Activated CD4-positive, alpha-beta memory T cell treated with anti-CD3 and anti-CD28 coated beads, Interleukin-2, amount 10 ng/mL, durations not matched to agents 7 days and 5 days (primary cell): Measurements from ENCODE around the gene TWIST2. TPM values are rescaled to one million over a fixed set of nuclear protein-coding genes. Genes with fewer than 3 reads are reported as not detected.

Source experiments
- CTCF ChIA-PET: fragments of 350-600 bp; sonication (Branson Sonifier 250); formaldehyde crosslinking; loops from one replicate; lab custom pipeline; 2021; ENCODE audit warnings: antibody characterized with exemption, inconsistent platforms; lab: Charles Lee
- POLR2A ChIA-PET: fragments of 350-600 bp; sonication (Branson Sonifier 250); formaldehyde crosslinking; loops from one replicate; lab custom pipeline; 2021; ENCODE audit warnings: antibody characterized with exemption; lab: Charles Lee
- DNase-seq: peaks from one replicate; pipeline ENCODE4 v3.0.0-alpha.2; 2020
- H3K27ac Mint-ChIP-seq: one replicate; pipeline ENCODE4 v1.8.0; 2021; ENCODE audit warnings: mild to moderate bottlenecking, mixed read lengths
- H3K27me3 Mint-ChIP-seq: one replicate; pipeline ENCODE4 v1.8.0; 2021; ENCODE audit warnings: mixed read lengths
- H3K36me3 Mint-ChIP-seq: one replicate; pipeline ENCODE4 v1.8.0; 2021; ENCODE audit warnings: low read depth, mixed read lengths
- H3K4me1 Mint-ChIP-seq: one replicate; pipeline ENCODE4 v1.8.0; 2021; ENCODE audit warnings: mixed read lengths
- H3K4me3 Mint-ChIP-seq: one replicate; pipeline ENCODE4 v1.8.0; 2021; ENCODE audit warnings: mild to moderate bottlenecking, mixed read lengths
- H3K9me3 Mint-ChIP-seq: one replicate; pipeline ENCODE4 v1.8.0; 2021; ENCODE audit warnings: mixed read lengths
- total RNA-seq, 2 experiments: library from RNA; stranded (reverse); gene quantifications; one replicate each; pipeline ENCODE4 v1.2.3, GENCODE V29; 2021

TWIST2 gene
- total RNA-seq, 2 experiments from 2014 or later: not detected

GRCh38 chr2:238845583-238846377, 2.1 kb upstream of the TWIST2 start:
- Mint-ChIP-seq H3K4me1 (no peaks in the 10 kb centered on the region), H3K4me3 (no peak overlapping the region), H3K27ac (no peak overlapping the region), H3K27me3 (peaks cover 53% of the 10 kb centered on the region), H3K9me3 (no peaks in the 10 kb centered on the region), H3K36me3 (no peaks in the 10 kb centered on the region)
- ChIA-PET CTCF (no interaction called here), POLR2A (no interaction called here)
- DNase-seq: no peak

DNA sequence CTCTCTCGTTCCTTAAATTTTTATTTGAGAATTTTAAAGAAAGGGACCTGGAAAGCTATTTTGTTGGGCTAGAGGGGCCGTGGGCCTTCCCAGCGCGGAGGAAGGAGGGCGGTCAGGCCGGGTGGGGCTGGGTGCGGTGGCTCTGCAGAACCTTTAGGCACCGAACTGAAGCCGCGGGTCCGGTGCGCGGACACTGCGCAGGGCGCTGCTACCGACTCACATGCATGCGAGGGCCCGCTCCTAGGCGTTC, 1.6 kb upstream of the TWIST2 start:
- Mint-ChIP-seq H3K27me3 (peaks cover 58% of the 10 kb centered on the region), H3K9me3 (no peaks in the 10 kb centered on the region), H3K36me3 (no peaks in the 10 kb centered on the region), H3K4me1 (no peaks in the 10 kb centered on the region), H3K4me3 (no peak overlapping the region), H3K27ac (no peak overlapping the region)
- POLR2A ChIA-PET: no interaction called here
- CTCF ChIA-PET: no interaction called here
- no peak for DNase-seq

- DNase-seq: no peak
- Mint-ChIP-seq H3K9me3 (no peaks in the 10 kb centered on the region), H3K27ac (no peak overlapping the region), H3K27me3 (peaks cover 62% of the 10 kb centered on the region), H3K4me3 (no peak overlapping the region), H3K36me3 (no peaks in the 10 kb centered on the region), H3K4me1 (no peaks in the 10 kb centered on the region)
- ChIA-PET CTCF (no interaction called here), POLR2A (no interaction called here)
These were observed 1.1 kb upstream of the TWIST2 start for GRCh38 chr2:238846628-238847418.

GRCh38 chr2:238847419-238847801, 475 bp upstream of the TWIST2 start:
- ChIA-PET POLR2A (no interaction called here), CTCF (no interaction called here)
- no peaks in the 10 kb centered on the region for H3K9me3 Mint-ChIP-seq
- H3K4me3 Mint-ChIP-seq: no peak overlapping the region
- no peak overlapping the region for H3K27ac Mint-ChIP-seq
- H3K4me1 Mint-ChIP-seq: no peaks in the 10 kb centered on the region
- H3K27me3 Mint-ChIP-seq: peaks cover 67% of the 10 kb centered on the region
- no peaks in the 10 kb centered on the region for H3K36me3 Mint-ChIP-seq
- no peak for DNase-seq

DNA sequence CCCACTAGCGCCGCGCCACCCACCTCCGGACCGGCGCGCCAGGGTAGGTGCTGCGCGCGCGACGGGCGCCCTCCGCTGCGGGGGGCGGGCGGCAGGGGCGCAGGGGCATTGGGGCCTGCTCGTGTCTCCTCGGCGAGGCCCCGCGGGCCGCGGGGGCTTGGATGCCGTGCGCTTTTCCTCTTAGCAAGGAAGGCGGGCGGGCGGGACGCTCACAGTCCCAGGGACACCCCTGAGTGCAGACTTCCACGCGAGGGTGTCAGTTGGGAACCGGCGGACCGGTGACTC, 748 bp downstream of the TWIST2 start:
- H3K9me3 Mint-ChIP-seq: no peaks in the 10 kb centered on the region
- H3K27me3 Mint-ChIP-seq: peaks cover 65% of the 10 kb centered on the region
- H3K4me1 Mint-ChIP-seq: no peaks in the 10 kb centered on the region
- DNase-seq: no peak
- H3K4me3 Mint-ChIP-seq: no peak overlapping the region
- no peak overlapping the region for H3K27ac Mint-ChIP-seq
- H3K36me3 Mint-ChIP-seq: no peaks in the 10 kb centered on the region
- POLR2A ChIA-PET: no interaction called here
- CTCF ChIA-PET: no interaction called here

- H3K27ac Mint-ChIP-seq: no peak overlapping the region
- H3K36me3 Mint-ChIP-seq: no peaks in the 10 kb centered on the region
- no peak for DNase-seq
- ChIA-PET CTCF (no interaction called here), POLR2A (no interaction called here)
- H3K9me3 Mint-ChIP-seq: no peaks in the 10 kb centered on the region
- H3K27me3 Mint-ChIP-seq: peaks cover 61% of the 10 kb centered on the region
- H3K4me3 Mint-ChIP-seq: no peak overlapping the region
- H3K4me1 Mint-ChIP-seq: no peaks in the 10 kb centered on the region
These were observed 1.3 kb downstream of the TWIST2 start for GRCh38 chr2:238848976-238849853.

- Mint-ChIP-seq H3K27ac (no peak overlapping the region), H3K27me3 (peaks cover 60% of the 10 kb centered on the region), H3K4me1 (no peaks in the 10 kb centered on the region), H3K9me3 (no peaks in the 10 kb centered on the region), H3K36me3 (no peaks in the 10 kb centered on the region), H3K4me3 (no peak overlapping the region)
- ChIA-PET POLR2A (no interaction called here), CTCF (no interaction called here)
- DNase-seq: no peak
These were observed 2.2 kb downstream of the TWIST2 start for GRCh38 chr2:238850091-238850490.

DNA sequence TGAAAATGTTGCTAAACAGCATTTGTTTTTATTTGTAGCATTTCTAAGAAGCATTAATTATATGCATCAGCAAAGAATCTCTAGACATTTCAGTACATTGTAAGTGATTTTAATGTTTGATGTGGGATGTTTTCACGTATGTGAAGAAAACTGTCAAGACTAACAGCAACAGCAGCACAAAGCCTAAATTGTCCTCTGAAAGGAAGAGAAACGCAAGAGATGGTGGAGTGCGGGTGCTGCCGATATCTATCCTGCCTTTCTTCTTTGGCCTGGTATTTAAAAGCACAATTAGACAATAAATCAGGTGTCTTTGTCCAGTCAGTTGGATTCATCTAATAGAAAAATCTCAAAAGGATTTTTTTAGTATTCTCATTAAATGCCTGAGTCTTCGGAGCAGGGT, 3.1 kb downstream of the TWIST2 start:
- peaks cover 57% of the 10 kb centered on the region for H3K27me3 Mint-ChIP-seq
- no peak for DNase-seq

DNA sequence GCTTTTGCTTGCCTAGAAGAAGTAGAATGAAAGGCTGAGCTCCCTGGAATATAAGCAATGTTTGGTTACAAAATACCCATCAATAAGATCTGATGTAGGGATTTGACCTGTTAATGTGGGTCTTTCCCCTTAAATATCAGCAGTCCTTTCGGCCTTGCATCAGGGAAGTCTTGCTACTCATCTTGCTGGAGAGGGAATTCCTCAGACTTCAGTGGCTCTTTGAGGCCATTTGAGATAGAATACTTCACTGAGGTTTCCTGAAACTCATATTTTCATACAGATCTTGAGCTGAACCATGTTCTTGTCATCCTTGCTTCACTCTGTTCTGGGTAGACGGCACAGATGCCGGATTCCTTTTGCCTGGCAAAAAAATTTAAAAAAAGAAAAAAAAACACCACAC, 3.9 kb downstream of the TWIST2 start:
- no peaks in the 10 kb centered on the region for H3K4me1 Mint-ChIP-seq
- no peak overlapping the region for H3K27ac Mint-ChIP-seq
- no peak overlapping the region for H3K4me3 Mint-ChIP-seq
- H3K9me3 Mint-ChIP-seq: no peaks in the 10 kb centered on the region
- H3K36me3 Mint-ChIP-seq: no peaks in the 10 kb centered on the region
- H3K27me3 Mint-ChIP-seq: peaks cover 52% of the 10 kb centered on the region
- no peak for DNase-seq
- CTCF ChIA-PET: no interaction called here
- POLR2A ChIA-PET: no interaction called here

More for the DNA sequence above, 3.1 kb downstream of the TWIST2 start:
- POLR2A ChIA-PET: no interaction called here
- H3K27ac Mint-ChIP-seq: no peak overlapping the region
- no peaks in the 10 kb centered on the region for H3K36me3 Mint-ChIP-seq
- H3K4me3 Mint-ChIP-seq: no peak overlapping the region
- H3K9me3 Mint-ChIP-seq: no peaks in the 10 kb centered on the region
- no peaks in the 10 kb centered on the region for H3K4me1 Mint-ChIP-seq
- CTCF ChIA-PET: no interaction called here

DNA sequence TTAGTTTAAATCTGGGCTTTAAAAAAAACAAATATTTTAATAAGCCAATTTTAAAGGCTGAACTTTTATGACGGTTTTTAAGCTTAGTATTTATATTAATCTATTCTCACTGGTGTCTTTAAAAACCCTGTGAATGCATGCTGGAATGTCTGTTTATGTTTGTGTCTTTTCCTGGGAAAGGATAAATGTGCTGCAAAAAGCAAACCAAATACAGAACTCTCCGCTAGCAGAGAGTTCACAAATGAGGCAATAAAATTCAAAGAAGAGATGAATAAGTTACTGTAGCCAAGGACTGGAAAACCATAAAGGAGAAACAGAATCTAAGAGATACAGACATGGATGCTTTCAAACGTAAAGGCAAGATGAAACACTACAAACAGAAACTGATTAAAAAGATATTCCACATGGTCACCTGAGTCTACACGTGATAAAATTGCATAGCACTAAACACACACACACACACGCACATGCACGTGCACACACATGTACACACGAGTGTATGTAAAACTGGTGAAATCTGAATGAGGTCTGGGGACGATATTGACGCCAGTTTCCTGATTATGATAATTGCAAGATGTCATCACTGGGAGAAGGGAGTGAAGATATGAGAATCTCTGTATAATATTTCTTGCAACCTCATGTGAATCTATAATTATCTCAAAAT, 4.5 kb downstream of the TWIST2 start:
- no peaks in the 10 kb centered on the region for H3K36me3 Mint-ChIP-seq
- H3K27ac Mint-ChIP-seq: no peak overlapping the region
- no peaks in the 10 kb centered on the region for H3K9me3 Mint-ChIP-seq
- H3K4me3 Mint-ChIP-seq: no peak overlapping the region
- no peaks in the 10 kb centered on the region for H3K4me1 Mint-ChIP-seq
- CTCF ChIA-PET: no interaction called here
- DNase-seq: no peak
- POLR2A ChIA-PET: no interaction called here
- peaks cover 50% of the 10 kb centered on the region for H3K27me3 Mint-ChIP-seq

DNA sequence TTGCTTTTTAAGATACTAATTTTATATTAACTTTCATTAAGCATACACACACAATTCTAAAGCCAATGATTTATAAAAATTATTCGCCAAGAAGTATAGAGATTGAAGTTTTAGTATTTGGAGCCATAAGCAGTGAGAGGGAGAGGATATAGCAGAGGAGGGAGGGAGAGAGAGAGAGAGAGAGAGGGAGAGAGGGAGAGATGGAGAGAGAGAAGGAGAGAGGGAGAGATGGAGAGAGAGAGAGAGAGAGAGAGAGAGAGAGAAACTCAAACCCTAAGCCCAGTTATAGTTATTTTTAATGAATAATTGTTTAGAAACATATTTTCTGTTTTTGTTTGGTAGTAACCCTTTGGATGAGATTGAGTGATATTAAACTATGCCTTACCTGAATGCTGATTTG, 5.3 kb downstream of the TWIST2 start:
- Mint-ChIP-seq H3K4me3 (no peak overlapping the region), H3K27ac (no peak overlapping the region), H3K4me1 (no peaks in the 10 kb centered on the region), H3K9me3 (no peaks in the 10 kb centered on the region), H3K27me3 (peaks cover 48% of the 10 kb centered on the region), H3K36me3 (no peaks in the 10 kb centered on the region)
- POLR2A ChIA-PET: no interaction called here
- no peak for DNase-seq
- CTCF ChIA-PET: no interaction called here

GRCh38 chr2:238853721-238854120, 5.8 kb downstream of the TWIST2 start:
- Mint-ChIP-seq H3K4me3 (no peak overlapping the region), H3K36me3 (no peaks in the 10 kb centered on the region), H3K27ac (no peak overlapping the region), H3K27me3 (peaks cover 45% of the 10 kb centered on the region), H3K9me3 (no peaks in the 10 kb centered on the region), H3K4me1 (no peaks in the 10 kb centered on the region)
- CTCF ChIA-PET: no interaction called here
- no peak for DNase-seq
- POLR2A ChIA-PET: no interaction called here

- POLR2A ChIA-PET: no interaction called here
- DNase-seq: no peak
- Mint-ChIP-seq H3K36me3 (no peaks in the 10 kb centered on the region), H3K27me3 (peaks cover 42% of the 10 kb centered on the region), H3K27ac (no peak overlapping the region), H3K4me1 (no peaks in the 10 kb centered on the region), H3K9me3 (no peaks in the 10 kb centered on the region), H3K4me3 (no peak overlapping the region)
- CTCF ChIA-PET: no interaction called here
These were observed 6.4 kb downstream of the TWIST2 start for GRCh38 chr2:238854246-238854645.
